Osteocyte (in vitro differentiated cells): ENCODE measurements around the gene KLK6. TPM values are rescaled to one million over a fixed set of nuclear protein-coding genes. Genes with fewer than 3 reads are reported as not detected.

ENCODE experiments used
- DNase-seq: peaks from one replicate; pipeline ENCODE4 v3.0.0; 2021; ENCODE audit warnings: mixed read lengths; ENCODE audit not compliant: unreplicated experiment; ENCODE audit errors: extremely low spot score
- H3K27ac Mint-ChIP-seq: one replicate; pipeline ENCODE4 v1.8.0; 2021; ENCODE audit warnings: mild to moderate bottlenecking, mixed read lengths; ENCODE audit not compliant: unreplicated experiment
- H3K27me3 Mint-ChIP-seq: one replicate; pipeline ENCODE4 v1.8.0; 2021; ENCODE audit warnings: mixed read lengths; ENCODE audit not compliant: unreplicated experiment
- H3K36me3 Mint-ChIP-seq: one replicate; pipeline ENCODE4 v1.8.0; 2021; ENCODE audit warnings: mixed read lengths; ENCODE audit not compliant: unreplicated experiment
- H3K4me1 Mint-ChIP-seq: one replicate; pipeline ENCODE4 v1.8.0; 2021; ENCODE audit warnings: mixed read lengths; ENCODE audit not compliant: unreplicated experiment
- H3K4me3 Mint-ChIP-seq: one replicate; pipeline ENCODE4 v1.8.0; 2021; ENCODE audit warnings: mild to moderate bottlenecking, moderate library complexity, mixed read lengths; ENCODE audit not compliant: unreplicated experiment
- H3K9me3 Mint-ChIP-seq: one replicate; pipeline ENCODE4 v1.8.0; 2021; ENCODE audit warnings: mixed read lengths; ENCODE audit not compliant: unreplicated experiment
- total RNA-seq: library from RNA; stranded (reverse); gene quantifications from 2 replicates; pipeline ENCODE4 v1.2.1, GENCODE V29; 2021
- TF ChIP-seq, protein P1 (sequence below): fragments of 200-600 bp; sonication (generic); IDR thresholded peaks from 2 replicates; pipeline ENCODE4 v1.5.0; 2021; ENCODE audit warnings: antibody characterized with exemption, mild to moderate bottlenecking, moderate library complexity

KLK6 gene
- total RNA-seq, 1 donor from 2014 or later: not detected

DNA sequence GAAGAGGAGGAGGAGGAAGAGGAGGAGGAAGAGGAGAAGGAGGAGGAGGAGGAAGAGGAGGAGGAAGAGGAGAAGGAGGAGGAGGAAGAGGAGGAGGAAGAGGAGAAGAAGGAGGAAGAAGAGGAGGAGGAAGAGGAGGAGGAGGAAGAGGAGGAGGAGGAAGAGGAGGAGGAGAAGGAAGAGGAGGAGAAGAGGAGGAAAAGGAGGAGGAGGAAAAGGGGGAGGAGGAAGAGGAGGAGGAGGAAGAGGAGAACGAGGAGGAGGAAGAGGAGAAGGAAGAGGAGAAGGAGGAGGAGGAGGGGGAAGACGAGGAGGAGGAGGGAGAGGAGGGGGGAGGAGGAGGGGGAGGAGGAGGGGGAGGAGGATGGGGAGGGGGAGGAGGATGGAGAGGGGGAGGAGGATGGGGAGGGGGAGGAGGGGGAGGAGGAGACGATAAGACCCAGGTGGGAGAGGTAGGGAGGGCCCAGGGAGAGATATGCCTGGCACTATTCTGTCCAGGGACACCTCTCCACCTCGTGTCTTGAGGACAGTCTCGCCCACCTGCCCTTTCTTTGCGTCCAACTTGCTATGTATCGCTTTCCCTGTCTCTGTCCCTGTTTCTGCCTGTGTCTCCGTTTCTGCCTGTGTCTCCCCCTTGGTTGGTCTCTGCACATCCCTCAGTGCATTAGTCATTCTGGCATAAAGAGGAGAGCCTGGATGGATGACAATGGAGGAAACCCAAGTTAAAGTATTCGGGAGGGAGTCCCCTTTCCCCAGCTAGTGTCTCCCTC, 9.5 kb downstream of the KLK6 start:
- Mint-ChIP-seq H3K36me3 (no peaks in the 10 kb centered on the region), H3K4me3 (no peak overlapping the region), H3K27ac (no peak overlapping the region), H3K9me3 (peaks cover 28% of the 10 kb centered on the region), H3K27me3 (no peaks in the 10 kb centered on the region), H3K4me1 (no peaks in the 10 kb centered on the region)
- DNase-seq: no peak
- TF ChIP-seq, protein P1, sequence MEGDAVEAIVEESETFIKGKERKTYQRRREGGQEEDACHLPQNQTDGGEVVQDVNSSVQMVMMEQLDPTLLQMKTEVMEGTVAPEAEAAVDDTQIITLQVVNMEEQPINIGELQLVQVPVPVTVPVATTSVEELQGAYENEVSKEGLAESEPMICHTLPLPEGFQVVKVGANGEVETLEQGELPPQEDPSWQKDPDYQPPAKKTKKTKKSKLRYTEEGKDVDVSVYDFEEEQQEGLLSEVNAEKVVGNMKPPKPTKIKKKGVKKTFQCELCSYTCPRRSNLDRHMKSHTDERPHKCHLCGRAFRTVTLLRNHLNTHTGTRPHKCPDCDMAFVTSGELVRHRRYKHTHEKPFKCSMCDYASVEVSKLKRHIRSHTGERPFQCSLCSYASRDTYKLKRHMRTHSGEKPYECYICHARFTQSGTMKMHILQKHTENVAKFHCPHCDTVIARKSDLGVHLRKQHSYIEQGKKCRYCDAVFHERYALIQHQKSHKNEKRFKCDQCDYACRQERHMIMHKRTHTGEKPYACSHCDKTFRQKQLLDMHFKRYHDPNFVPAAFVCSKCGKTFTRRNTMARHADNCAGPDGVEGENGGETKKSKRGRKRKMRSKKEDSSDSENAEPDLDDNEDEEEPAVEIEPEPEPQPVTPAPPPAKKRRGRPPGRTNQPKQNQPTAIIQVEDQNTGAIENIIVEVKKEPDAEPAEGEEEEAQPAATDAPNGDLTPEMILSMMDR: no peak

DNA sequence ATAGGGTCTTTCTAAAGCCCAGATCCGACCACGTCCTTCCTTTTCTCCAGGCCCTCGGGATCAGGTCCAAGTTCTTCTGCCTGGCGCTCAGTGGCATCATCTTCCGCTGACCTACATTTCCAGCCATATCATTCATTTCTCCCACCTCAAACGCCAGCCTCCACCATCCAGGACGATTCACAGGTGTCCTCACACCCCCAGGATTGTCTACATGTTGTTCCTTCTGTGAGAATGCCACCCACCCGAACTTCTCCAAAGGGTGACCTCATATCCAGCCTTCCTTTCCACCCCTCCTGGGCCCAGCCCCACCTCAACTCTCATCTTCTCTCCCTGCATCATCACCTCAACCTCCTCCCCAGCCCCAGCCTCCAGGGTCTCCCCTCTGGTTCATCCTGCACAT, 11.8 kb downstream of the KLK6 start:
- TF ChIP-seq, protein P1: no peak
- Mint-ChIP-seq H3K27me3 (no peaks in the 10 kb centered on the region), H3K36me3 (no peaks in the 10 kb centered on the region), H3K4me1 (no peaks in the 10 kb centered on the region), H3K9me3 (peaks cover 21% of the 10 kb centered on the region), H3K27ac (no peak overlapping the region), H3K4me3 (no peak overlapping the region)
- no peak for DNase-seq

DNA sequence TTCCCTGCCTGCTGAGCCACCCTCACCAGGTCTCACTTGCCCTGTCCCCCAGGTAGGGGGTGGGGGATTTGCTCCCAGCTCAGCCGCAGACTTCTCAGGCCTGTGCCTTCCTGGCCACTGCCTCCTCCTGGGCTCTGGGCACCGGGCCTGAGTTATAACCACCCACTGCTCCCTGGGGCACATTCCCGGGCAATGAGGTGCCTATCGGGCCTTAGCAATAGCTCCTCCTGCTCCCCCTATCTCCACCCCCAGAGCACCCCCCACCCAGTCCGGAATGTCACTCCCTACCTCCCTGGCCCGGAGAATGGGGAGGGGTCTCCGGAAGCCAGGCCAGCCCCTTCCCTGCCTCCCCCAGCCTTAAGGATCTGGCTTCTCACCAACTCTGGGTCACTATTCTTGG, 16.5 kb downstream of the KLK6 start, which contains the start of gene KLK5:
Gene KLK5 (minus strand): TSS at position 129 of the 400 bp plus-strand sequence. CDS start 381 bp downstream, outside the sequence.
- Mint-ChIP-seq H3K4me3 (no peak within 1 kb of the TSS), H3K27ac (no peak within 1 kb of the TSS), H3K4me1 (no peaks in the 10 kb centered on the region), H3K9me3 (peaks cover 5% of the 10 kb centered on the region), H3K27me3 (no peaks in the 10 kb centered on the region), H3K36me3 (no peaks in the 10 kb centered on the region)
- TF ChIP-seq, protein P1: no peak
- DNase-seq: no peak

DNA sequence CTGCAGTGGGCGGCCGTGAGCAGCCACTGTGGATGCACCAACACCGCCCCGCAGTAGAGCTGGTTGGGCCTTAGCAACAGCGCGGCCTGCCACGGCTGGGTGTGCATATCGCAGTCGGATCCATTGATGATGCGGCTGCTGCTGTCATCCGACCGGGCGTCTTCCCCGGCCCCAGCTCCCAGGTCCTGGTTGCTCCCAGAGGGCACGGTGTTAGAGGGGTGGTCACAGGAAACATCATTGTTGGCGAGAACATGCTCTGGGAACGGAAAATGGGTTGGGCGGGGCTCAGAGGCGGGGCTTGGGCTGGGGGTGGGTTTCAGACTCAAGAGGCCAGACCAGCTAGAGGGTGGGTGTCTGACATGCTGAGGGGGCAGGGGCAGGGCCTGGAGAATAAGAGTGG, 19.5 kb downstream of the KLK6 start:
- Mint-ChIP-seq H3K27me3 (no peaks in the 10 kb centered on the region), H3K9me3 (peaks cover 5% of the 10 kb centered on the region), H3K4me1 (no peaks in the 10 kb centered on the region), H3K27ac (no peak overlapping the region), H3K36me3 (no peaks in the 10 kb centered on the region), H3K4me3 (no peak overlapping the region)
- TF ChIP-seq, protein P1: no peak
- no peak for DNase-seq

DNA sequence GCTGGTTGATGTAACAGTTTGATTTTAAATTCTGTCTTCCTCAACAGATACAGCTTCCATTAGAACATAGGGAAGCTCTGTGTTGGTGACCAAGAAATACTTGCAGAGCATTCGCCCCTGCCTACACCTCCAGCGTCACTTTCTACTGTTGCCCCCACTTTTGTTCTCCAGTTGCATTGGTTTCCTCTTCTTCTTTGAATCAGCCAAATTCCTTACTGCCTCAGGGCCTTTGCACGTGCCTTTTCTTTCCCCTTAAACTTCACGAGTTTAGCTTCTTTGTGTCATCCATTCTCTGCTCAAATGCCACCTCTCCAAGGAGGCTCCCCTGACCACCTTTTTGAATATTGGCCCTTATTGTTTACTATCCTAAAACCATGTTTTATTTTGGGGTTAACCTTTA, 22.3 kb downstream of the KLK6 start:
- no peak overlapping the region for H3K27ac Mint-ChIP-seq
- no peaks in the 10 kb centered on the region for H3K27me3 Mint-ChIP-seq
- no peak overlapping the region for H3K4me3 Mint-ChIP-seq
- peaks cover 5% of the 10 kb centered on the region for H3K9me3 Mint-ChIP-seq
- H3K36me3 Mint-ChIP-seq: no peaks in the 10 kb centered on the region
- no peak for DNase-seq
- TF ChIP-seq, protein P1: no peak
- no peaks in the 10 kb centered on the region for H3K4me1 Mint-ChIP-seq
